Glomerular visceral epithelial cell (primary cell): ENCODE data around the gene TMEM119.
"Not testable (repeated sequence)": the region's sequence is repeated elsewhere in the genome, so short reads cannot be mapped to it uniquely, and the experiment has no call there.

Experiments
- DNase-seq: peaks from one replicate; pipeline ENCODE4 v3.0.0-alpha.2; 2016; ENCODE audit errors: extremely low spot score

Gene TMEM119

GRCh38 chr12:108600702-108601007, 2.8 kb upstream of the TMEM119 start:
- DNase-seq: no peak

- no peak for DNase-seq
Observed at GRCh38 chr12:108599948-108600701, 2.2 kb upstream of the TMEM119 start.

GRCh38 chr12:108599541-108599940, 1.7 kb upstream of the TMEM119 start:
- DNase-seq: no peak

- DNase-seq: no peak
Observed at GRCh38 chr12:108598553-108599250, 818 bp upstream of the TMEM119 start.

- no peak for DNase-seq
Observed at GRCh38 chr12:108596854-108597558, 878 bp downstream of the TMEM119 start.

- no peak for DNase-seq
Observed at GRCh38 chr12:108595711-108596647, 1.9 kb downstream of the TMEM119 start.

GRCh38 chr12:108594960-108595710, 2.7 kb downstream of the TMEM119 start:
- DNase-seq: no peak

- no peak for DNase-seq
Observed at GRCh38 chr12:108594323-108594903, 3.5 kb downstream of the TMEM119 start.

- no peak for DNase-seq
Observed at GRCh38 chr12:108592033-108592909, 5.6 kb downstream of the TMEM119 start.

GRCh38 chr12:108591267-108591980, 6.5 kb downstream of the TMEM119 start:
- no peak for DNase-seq

GRCh38 chr12:108590463-108590862, 7.4 kb downstream of the TMEM119 start:
- DNase-seq: not testable (repeated sequence)

GRCh38 chr12:108589840-108590229, 8.0 kb downstream of the TMEM119 start:
- no peak for DNase-seq

- no peak for DNase-seq
Observed at GRCh38 chr12:108589028-108589839, 8.7 kb downstream of the TMEM119 start.

- DNase-seq: no peak
Observed at GRCh38 chr12:108587826-108588225, 10.1 kb downstream of the TMEM119 start.

GRCh38 chr12:108586306-108586705, 11.6 kb downstream of the TMEM119 start:
- DNase-seq: no peak

- no peak for DNase-seq
Observed at GRCh38 chr12:108585864-108586263, 12.0 kb downstream of the TMEM119 start.

- DNase-seq: no peak
Observed at GRCh38 chr12:108584456-108585065, 13.3 kb downstream of the TMEM119 start.

- DNase-seq: no peak
Observed at GRCh38 chr12:108583991-108584390, 13.9 kb downstream of the TMEM119 start.
